HFF-Myc (cell line): ENCODE measurements around the gene ANKRD31.
"Not testable (repeated sequence)": the region's sequence is repeated elsewhere in the genome, so short reads cannot be mapped to it uniquely, and the experiment has no call there.

Experiments used
- DNase-seq: peaks from one replicate; pipeline ENCODE4 v3.0.0-alpha.2; 2011; ENCODE audit warnings: low read depth; ENCODE audit errors: extremely low read depth
- H3K4me3 ChIP-seq: replicated peaks from 2 replicates; pipeline ENCODE4 v1.5.1; 2011; ENCODE audit warnings: low read depth, mild to moderate bottlenecking, control low read depth, low read length
- TF ChIP-seq, protein P1 (sequence below): IDR thresholded peaks from 2 replicates; pipeline ENCODE4 v1.5.1; 2012; ENCODE audit warnings: mild to moderate bottlenecking, low read depth, low read length, control low read depth; ENCODE audit errors: missing control alignments

Gene ANKRD31

DNA sequence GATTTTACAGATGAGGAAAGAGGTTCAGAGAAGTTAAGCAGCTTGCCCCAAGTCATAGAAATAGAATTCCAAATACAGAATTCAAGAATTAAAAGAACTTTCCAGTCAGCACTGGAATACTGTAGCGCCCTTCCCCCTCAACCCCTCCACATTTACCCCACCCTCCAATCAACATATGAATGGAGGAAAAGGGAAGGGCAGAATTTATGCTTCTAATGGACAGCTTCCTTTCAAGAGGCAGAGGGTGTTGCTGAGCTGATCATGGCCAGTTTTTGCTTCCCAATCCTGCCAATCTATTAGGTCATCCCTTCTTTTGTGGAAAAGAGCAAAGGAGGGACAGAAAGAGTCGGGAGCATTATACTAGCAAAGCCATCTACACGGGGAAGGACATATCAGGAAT lies 39.1 kb upstream of the ANKRD31 start:
- no peak overlapping the region for H3K4me3 ChIP-seq
- TF ChIP-seq, protein P1, sequence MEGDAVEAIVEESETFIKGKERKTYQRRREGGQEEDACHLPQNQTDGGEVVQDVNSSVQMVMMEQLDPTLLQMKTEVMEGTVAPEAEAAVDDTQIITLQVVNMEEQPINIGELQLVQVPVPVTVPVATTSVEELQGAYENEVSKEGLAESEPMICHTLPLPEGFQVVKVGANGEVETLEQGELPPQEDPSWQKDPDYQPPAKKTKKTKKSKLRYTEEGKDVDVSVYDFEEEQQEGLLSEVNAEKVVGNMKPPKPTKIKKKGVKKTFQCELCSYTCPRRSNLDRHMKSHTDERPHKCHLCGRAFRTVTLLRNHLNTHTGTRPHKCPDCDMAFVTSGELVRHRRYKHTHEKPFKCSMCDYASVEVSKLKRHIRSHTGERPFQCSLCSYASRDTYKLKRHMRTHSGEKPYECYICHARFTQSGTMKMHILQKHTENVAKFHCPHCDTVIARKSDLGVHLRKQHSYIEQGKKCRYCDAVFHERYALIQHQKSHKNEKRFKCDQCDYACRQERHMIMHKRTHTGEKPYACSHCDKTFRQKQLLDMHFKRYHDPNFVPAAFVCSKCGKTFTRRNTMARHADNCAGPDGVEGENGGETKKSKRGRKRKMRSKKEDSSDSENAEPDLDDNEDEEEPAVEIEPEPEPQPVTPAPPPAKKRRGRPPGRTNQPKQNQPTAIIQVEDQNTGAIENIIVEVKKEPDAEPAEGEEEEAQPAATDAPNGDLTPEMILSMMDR: no peak
- DNase-seq: no peak

DNA sequence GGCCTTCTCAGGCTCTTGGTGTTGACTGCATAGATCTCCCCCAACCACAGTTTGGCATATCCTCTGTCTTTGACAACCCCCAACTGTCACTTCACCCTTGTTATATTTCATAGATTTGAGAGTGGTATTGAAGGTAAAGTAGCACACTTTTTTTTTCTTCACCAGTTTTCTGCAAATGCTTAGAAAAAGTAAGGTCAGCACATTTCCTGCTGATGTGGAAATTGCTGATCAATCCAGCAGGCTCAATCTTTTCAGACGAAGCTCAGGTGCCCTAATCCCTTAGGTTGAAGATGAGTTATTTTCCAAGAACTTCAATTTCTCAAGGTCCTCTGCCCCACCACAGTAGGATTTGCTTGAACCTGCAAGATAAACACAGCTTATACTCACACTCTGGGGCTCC lies 38.5 kb upstream of the ANKRD31 start:
- TF ChIP-seq, protein P1: no peak
- DNase-seq: no peak
- no peak overlapping the region for H3K4me3 ChIP-seq

DNA sequence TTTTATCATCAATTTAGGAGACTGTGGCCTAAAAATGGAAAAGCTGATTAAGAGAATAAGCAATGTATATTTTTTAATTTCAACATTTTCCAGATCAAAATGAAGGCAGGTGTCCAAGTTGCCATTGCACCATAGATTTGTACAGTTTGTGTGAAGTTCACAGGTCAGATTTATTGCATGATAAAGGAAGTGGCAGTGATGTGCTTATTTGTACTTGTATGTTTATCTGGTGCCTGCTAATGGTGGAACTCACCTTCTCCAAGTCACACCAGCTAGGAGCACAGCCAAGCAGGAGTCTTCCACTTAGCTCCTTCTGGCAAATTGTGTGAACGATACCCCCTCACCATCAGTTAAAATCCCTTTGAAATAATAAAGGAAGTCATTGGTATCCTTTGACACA lies 37.8 kb upstream of the ANKRD31 start:
- H3K4me3 ChIP-seq: no peak overlapping the region
- no peak for DNase-seq
- TF ChIP-seq, protein P1: no peak

DNA sequence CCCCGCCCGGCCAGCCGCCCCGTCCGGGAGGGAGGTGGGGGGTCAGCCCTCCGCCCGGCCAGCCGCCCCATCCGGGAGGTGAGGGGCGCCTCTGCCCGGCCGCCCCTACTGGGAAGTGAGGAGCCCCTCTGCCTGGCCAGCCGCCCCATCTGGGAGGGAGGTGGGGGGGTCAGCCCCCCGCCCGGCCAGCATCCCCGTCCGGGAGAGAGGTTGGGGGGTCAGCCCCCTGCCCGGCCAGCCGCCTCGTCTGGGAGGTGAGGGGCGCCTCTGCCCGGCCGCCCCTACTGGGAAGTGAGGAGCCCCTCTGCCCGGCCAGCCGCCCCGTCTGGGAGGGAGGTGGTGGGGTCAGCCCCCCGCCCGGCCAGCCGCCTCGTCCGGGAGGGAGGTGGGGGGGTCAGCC lies 33.9 kb upstream of the ANKRD31 start:
- H3K4me3 ChIP-seq, DNase-seq: not testable (repeated sequence)

DNA sequence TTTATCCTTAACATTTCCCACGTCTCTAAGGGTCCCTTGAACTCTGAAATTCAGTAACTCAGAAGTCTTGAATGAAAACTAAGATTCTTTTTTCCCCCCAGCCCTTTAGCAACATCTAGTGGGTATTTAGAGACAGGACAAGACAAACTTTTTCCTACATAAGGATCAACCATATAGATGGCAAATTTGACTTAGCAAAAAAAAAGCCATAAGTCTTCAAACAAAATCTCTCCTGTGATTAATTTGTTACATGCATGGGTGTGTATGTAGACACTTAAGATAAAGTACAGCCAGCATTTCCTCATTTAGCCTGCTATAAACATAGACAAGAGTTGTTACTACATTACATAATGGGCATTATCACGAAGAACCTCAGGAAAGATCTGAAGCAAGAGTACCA lies 29.1 kb upstream of the ANKRD31 start:
- H3K4me3 ChIP-seq: no peak overlapping the region
- no peak for DNase-seq
- TF ChIP-seq, protein P1: no peak

DNA sequence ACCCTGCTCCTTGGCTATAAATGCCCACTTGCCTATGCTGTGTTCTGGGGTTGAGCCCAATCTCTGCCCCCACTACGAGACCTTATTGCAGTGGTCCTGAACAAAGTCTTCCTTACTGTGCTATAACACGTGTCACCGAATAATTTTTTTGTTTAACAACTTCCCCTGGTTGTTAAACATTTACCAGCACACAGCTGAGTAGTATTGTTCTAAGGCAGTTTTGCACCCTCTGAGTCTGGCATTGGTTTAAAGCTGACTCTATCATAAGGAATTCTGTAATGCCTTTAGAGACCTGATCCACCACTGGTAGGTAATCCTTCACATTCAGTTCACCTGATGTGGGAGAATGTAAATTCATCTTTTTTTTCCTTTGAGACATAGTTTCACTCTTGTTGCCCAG lies 25.6 kb upstream of the ANKRD31 start:
- TF ChIP-seq, protein P1: no peak
- H3K4me3 ChIP-seq: no peak overlapping the region
- DNase-seq: no peak

DNA sequence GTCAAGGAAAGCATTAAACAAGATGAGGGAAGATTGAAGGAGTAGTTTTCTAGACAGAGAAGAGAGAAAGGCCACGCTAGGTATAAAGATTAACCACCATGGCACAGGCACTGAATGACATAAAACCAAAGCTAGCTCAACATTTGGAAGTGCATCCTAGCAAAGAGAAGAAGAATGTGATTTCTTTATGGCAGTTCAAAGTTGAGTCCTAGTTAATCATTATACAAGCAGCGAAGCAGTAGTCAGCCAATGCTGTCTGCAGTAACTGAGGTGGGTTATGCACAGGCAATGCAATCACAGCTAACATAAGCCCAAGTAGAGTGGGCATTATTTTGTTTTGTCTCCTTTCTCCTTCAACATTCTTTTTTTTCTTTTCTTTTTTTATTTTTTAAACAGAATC lies 24.0 kb upstream of the ANKRD31 start:
- TF ChIP-seq, protein P1: no peak
- H3K4me3 ChIP-seq: no peak overlapping the region
- no peak for DNase-seq

DNA sequence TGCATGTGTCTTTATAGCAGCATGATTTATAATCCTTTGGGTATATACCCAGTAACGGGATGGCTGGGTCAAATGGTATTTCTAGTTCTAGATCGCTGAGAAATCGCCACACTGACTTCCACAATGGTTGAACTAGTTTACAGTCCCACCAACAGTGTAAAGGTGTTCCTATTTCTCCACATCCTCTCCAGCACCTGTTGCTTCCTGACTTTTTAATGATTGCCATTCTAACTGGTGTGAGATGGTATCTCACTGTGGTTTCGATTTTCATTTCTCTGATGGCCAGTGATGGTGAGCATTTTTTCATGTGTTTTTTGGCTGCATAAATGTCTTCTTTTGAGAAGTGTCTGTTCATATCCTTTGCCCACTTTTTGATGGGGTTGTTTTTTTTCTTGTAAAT lies 13.8 kb upstream of the ANKRD31 start:
- H3K4me3 ChIP-seq, DNase-seq: not testable (repeated sequence)
